Gastroesophageal sphincter (tissue), 4 donors: ENCODE measurements around the gene PCBP3. TPM values are rescaled to one million over a fixed set of nuclear protein-coding genes. Genes with fewer than 3 reads are reported as not detected.

ENCODE experiments used
- ATAC-seq: fragments of 150-250 bp; one replicate; pipeline ENCODE4 v1.9.1; 2016; ENCODE audit warnings: mild to moderate bottlenecking, moderate library complexity
- H3K27ac ChIP-seq, 4 donors: fragments of 200-600 bp; sonication (generic) in 3 of 4; 1 replicate in 3 of 4; 2 replicates in 1 of 4; pipeline ENCODE4 v1.5.1; 2016 to 2019
- H3K27me3 ChIP-seq: fragments of 200-600 bp; sonication (generic); one replicate; pipeline ENCODE4 v1.5.1; 2019
- H3K36me3 ChIP-seq, 2 donors: fragments of 200-600 bp; sonication (generic); one replicate each; pipeline ENCODE4 v1.5.1; 2019; ENCODE audit warnings: control low read depth in 1 of 2
- H3K4me1 ChIP-seq, 3 donors: fragments of 200-600 bp; sonication (generic); 1 replicate in 2 of 3; 2 replicates in 1 of 3; pipeline ENCODE4 v1.5.1; 2016 to 2019; ENCODE audit warnings: control low read depth in 2 of 3
- H3K4me3 ChIP-seq, 2 donors: fragments of 200-600 bp; sonication (generic); one replicate each; pipeline ENCODE4 v1.5.1; 2019; ENCODE audit warnings: mild to moderate bottlenecking in 1 of 2, moderate library complexity in 1 of 2
- H3K9me3 ChIP-seq, 3 donors: fragments of 200-600 bp; sonication (generic); one replicate each; pipeline ENCODE4 v1.5.1; 2017 to 2019; ENCODE audit warnings: control low read depth in 2 of 3
- CTCF ChIP-seq, 4 experiments: fragments of 200-600 bp in 2 of 4; fragments of 450-650 bp in 2 of 4; sonication (generic) in 1 of 4; IDR thresholded peaks; one replicate each; pipeline ENCODE4 v1.5.1; 2017 to 2019; ENCODE audit warnings: antibody characterized with exemption in 4 of 4, mild to moderate bottlenecking in 2 of 4, moderate library complexity in 2 of 4
- EP300 ChIP-seq: sonication (generic); formaldehyde crosslinking; IDR thresholded peaks from one replicate; pipeline ENCODE4 v1.6.1; 2017; ENCODE audit warnings: antibody characterized with exemption, mild to moderate bottlenecking
- POLR2A ChIP-seq, 2 donors: fragments of 450-650 bp; IDR thresholded peaks; one replicate each; pipeline ENCODE4 v1.6.1; 2017; ENCODE audit warnings: antibody characterized with exemption in 2 of 2, mild to moderate bottlenecking in 2 of 2, moderate library complexity in 1 of 2
- POLR2AphosphoS5 ChIP-seq: sonication (generic); formaldehyde crosslinking; IDR thresholded peaks from one replicate; pipeline ENCODE4 v1.6.1; 2017; ENCODE audit warnings: antibody characterized with exemption
- WGBS, 2 donors: methylation state at CpG; one replicate each; pipeline ENCODE4 v1.1.5; 2018; ENCODE audit warnings: low coverage in 1 of 2; 5-methylcytosine and 5-hydroxymethylcytosine counted together
- total RNA-seq, 4 donors: library from RNA; depleted of rRNA; stranded (reverse); fragments of >200 nt; gene quantifications; one replicate each; pipeline ENCODE4 v1.1.0, GENCODE V29; 2016

The PCBP3 gene
- total RNA-seq, 4 donors from 2014 or later: 5.1 to 14.8 (median 10.4) TPM

DNA sequence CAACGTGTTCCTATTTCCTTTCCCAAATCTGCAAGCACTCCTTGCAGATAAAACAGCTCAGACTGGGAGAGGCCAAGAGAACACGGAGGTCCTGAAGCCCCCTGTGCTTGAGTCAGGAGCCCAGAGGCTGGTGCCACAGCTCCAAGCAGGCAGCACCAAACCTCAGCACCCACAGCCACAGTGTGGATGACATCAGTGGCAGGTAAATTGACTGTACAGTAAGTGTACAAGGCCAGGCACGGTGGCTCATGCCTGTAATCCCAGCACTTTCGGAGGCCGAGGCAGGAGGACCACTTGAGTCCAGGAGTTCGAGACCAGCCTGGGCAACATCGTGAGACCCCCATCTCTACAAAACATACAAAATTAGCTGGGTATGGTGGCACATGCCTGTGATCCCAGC is 336.1 kb downstream of the PCBP3 start:
- Histone ChIP-seq H3K27me3 (no peaks in the 10 kb centered on the region), H3K9me3 (no peaks in the 10 kb centered on the region), H3K4me3 (no peak overlapping the region), H3K36me3 (peaks cover 0 to 9% of the 10 kb centered on the region in 2 donors), H3K27ac (peak overlapping the region; percentile 89 to 99 (median 96)), H3K4me1 (peaks cover 0 to 77% (median 33%) of the 10 kb centered on the region in 3 donors)
- WGBS, 2 donors: 50% methylated on average over 5 of the region's 7 CpGs; no CpG with 5 or more reads in 1 of the 2 donors
- no peak for TF ChIP-seq EP300
- TF ChIP-seq POLR2A (IDR thresholded peaks at IDR 0.05): no peak
- TF ChIP-seq CTCF (IDR thresholded peaks at IDR 0.05): no peak
- no peak for TF ChIP-seq POLR2AphosphoS5
- no peak for ATAC-seq

GRCh38 chr21:45980271-45980670 is 336.7 kb downstream of the PCBP3 start:
- Histone ChIP-seq H3K4me1 (peaks cover 0 to 77% (median 35%) of the 10 kb centered on the region in 3 donors), H3K27ac (peak overlapping the region; percentile 89 to 99 (median 96)), H3K4me3 (no peak overlapping the region), H3K27me3 (no peaks in the 10 kb centered on the region), H3K36me3 (peaks cover 0 to 15% of the 10 kb centered on the region in 2 donors), H3K9me3 (no peaks in the 10 kb centered on the region)
- WGBS, 2 donors: 33 to 62% methylated on average over 2 of the region's 2 CpGs
- no peak for ATAC-seq
- TF ChIP-seq POLR2AphosphoS5: no peak
- TF ChIP-seq CTCF (IDR thresholded peaks at IDR 0.05): no peak
- no peak for TF ChIP-seq EP300
- TF ChIP-seq POLR2A (IDR thresholded peaks at IDR 0.05): no peak

GRCh38 chr21:45980697-45981096 is 337.2 kb downstream of the PCBP3 start:
- Histone ChIP-seq H3K27ac (peak overlapping the region; percentile 89 to 99 (median 96)), H3K4me1 (peaks cover 0 to 77% (median 39%) of the 10 kb centered on the region in 3 donors), H3K27me3 (no peaks in the 10 kb centered on the region), H3K4me3 (peak overlapping the region; percentile 59 to 83), H3K36me3 (peaks cover 0 to 20% of the 10 kb centered on the region in 2 donors), H3K9me3 (no peaks in the 10 kb centered on the region)
- no peak for TF ChIP-seq EP300
- TF ChIP-seq CTCF (IDR thresholded peaks at IDR 0.05): no peak
- TF ChIP-seq POLR2AphosphoS5: no peak
- no peak for TF ChIP-seq POLR2A (IDR thresholded peaks at IDR 0.05)
- no peak for ATAC-seq

GRCh38 chr21:45981151-45982091 is 337.9 kb downstream of the PCBP3 start, which contains the start of gene COL6A1:
TSS of gene COL6A1 (plus strand) at chr21:45981770. CDS start at chr21:45981851, 81 bp downstream.
- TF ChIP-seq POLR2AphosphoS5 (peak; percentile 85), CTCF (IDR thresholded peaks at IDR 0.05) (peak in 2 of 4 experiments; percentile 5 to 8), POLR2A (IDR thresholded peaks at IDR 0.05) (peak; percentile 86 to 91), EP300 (no peak)
- Histone ChIP-seq H3K36me3 (peaks cover 0 to 27% of the 10 kb centered on the region in 2 donors), H3K27me3 (no peaks in the 10 kb centered on the region), H3K4me1 (peaks cover 0 to 77% (median 46%) of the 10 kb centered on the region in 3 donors), H3K27ac (peak within 1 kb of the TSS; percentile 89 to 99 (median 96)), H3K9me3 (no peaks in the 10 kb centered on the region), H3K4me3 (peak within 1 kb of the TSS; percentile 72 to 83)
- WGBS, 2 donors: 1% methylated on average over 17 of the region's 63 CpGs; no CpG with 5 or more reads in 1 of the 2 donors
- ATAC-seq: peak; percentile 72
